ENCODE data around the gene CFAP119. TPM values are rescaled to one million over a fixed set of nuclear protein-coding genes. Genes with fewer than 3 reads are reported as not detected.

The CFAP119 gene
- total and polyA plus RNA-seq, 12 donors = 2.3 to 37.6 (median 8.0) TPM

GRCh38 chr16:30775131-30775391, 13.2 kb upstream of the CFAP119 start:
- Histone ChIP-seq H3K4me1 (replicated peaks in 1 of 2) (peaks cover 4 to 20% of the 10 kb centered on the region in 2 donors), H3K36me3 (replicated peaks in 1 of 2) (peaks cover 0 to 48% of the 10 kb centered on the region in 2 donors), H3K4me3 (peak overlapping the region; percentile 18 to 70 (median 32)), H3K27me3 (no peaks in the 10 kb centered on the region), H3K27ac (peak overlapping the region in 4 of 5 donors; percentile 74 to 93 (median 84)), H3K9me3 (replicated peaks in 1 of 3) (no peaks in the 10 kb centered on the region)
- DNase-seq = no peak
- TF ChIP-seq POLR2A (IDR thresholded peaks at IDR 0.05) = no peak
- no peak for TF ChIP-seq CTCF (IDR thresholded peaks at IDR 0.05)
- 8 to 12% (median 10%) methylated on average over 11 to 15 of the region's 15 CpGs; no CpG with 5 or more reads in 1 of the 4 donors for WGBS, 4 donors
- intact Hi-C loops (cut with DNase I) = no loop called here

- Histone ChIP-seq H3K4me1 (replicated peaks in 1 of 2) (peaks cover 4 to 20% of the 10 kb centered on the region in 2 donors), H3K27ac (peak overlapping the region in 4 of 5 donors; percentile 74 to 93 (median 84)), H3K9me3 (replicated peaks in 1 of 3) (no peaks in the 10 kb centered on the region), H3K4me3 (peak overlapping the region in 2 of 4 donors; percentile 40 to 70), H3K36me3 (replicated peaks in 1 of 2) (peaks cover 0 to 54% of the 10 kb centered on the region in 2 donors), H3K27me3 (no peaks in the 10 kb centered on the region)
- 48 to 94% (median 54%) methylated on average over 3 to 8 of the region's 8 CpGs for WGBS, 4 donors
- intact Hi-C loops (cut with DNase I) = no loop called here
- no peak for TF ChIP-seq POLR2A (IDR thresholded peaks at IDR 0.05)
- no peak for TF ChIP-seq CTCF (IDR thresholded peaks at IDR 0.05)
- peak in 1 of 7 donors; percentile 29 for DNase-seq
Observed at GRCh38 chr16:30774367-30775130, 12.7 kb upstream of the CFAP119 start.

- TF ChIP-seq POLR2A (IDR thresholded peaks at IDR 0.05) (no peak), CTCF (IDR thresholded peaks at IDR 0.05) (no peak)
- WGBS, 4 donors = 82 to 94% (median 87%) methylated on average over 10 to 14 of the region's 14 CpGs
- no peaks in the 10 kb centered on the region for H3K27me3 ChIP-seq
- H3K27ac ChIP-seq = no peak overlapping the region
- intact Hi-C loops (cut with DNase I) = no loop called here
- no peak overlapping the region for H3K4me3 ChIP-seq
- H3K4me1 ChIP-seq (replicated peaks in 1 of 2) = peaks cover 4 to 20% of the 10 kb centered on the region in 2 donors
- peaks cover 0 to 61% of the 10 kb centered on the region in 2 donors for H3K36me3 ChIP-seq (replicated peaks in 1 of 2)
- H3K9me3 ChIP-seq (replicated peaks in 1 of 3) = no peaks in the 10 kb centered on the region
- no peak for DNase-seq
Observed at GRCh38 chr16:30773826-30774225, 12.0 kb upstream of the CFAP119 start.

- Histone ChIP-seq H3K27ac (no peak overlapping the region), H3K9me3 (replicated peaks in 1 of 3) (no peaks in the 10 kb centered on the region), H3K4me1 (replicated peaks in 1 of 2) (peaks cover 4 to 18% of the 10 kb centered on the region in 2 donors), H3K36me3 (replicated peaks in 1 of 2) (peaks cover 0 to 82% of the 10 kb centered on the region in 2 donors), H3K27me3 (no peaks in the 10 kb centered on the region), H3K4me3 (no peak overlapping the region)
- no peak for TF ChIP-seq CTCF (IDR thresholded peaks at IDR 0.05)
- TF ChIP-seq POLR2A (IDR thresholded peaks at IDR 0.05) = no peak
- no peak for DNase-seq
- intact Hi-C loops (cut with DNase I) = no loop called here
- 85 to 92% (median 88%) methylated on average over 7 to 14 of the region's 14 CpGs for WGBS, 4 donors
Observed at GRCh38 chr16:30771726-30772125, 9.9 kb upstream of the CFAP119 start.
